NCI-H128 (cell line): Measurements from ENCODE around the gene CHORDC1.
A peak's percentile ranks its signal among the peaks of the same experiment; 100 is the strongest.
"Not testable (repeated sequence)": the region's sequence is repeated elsewhere in the genome, so short reads cannot be mapped to it uniquely, and the experiment has no call there.

Experiments used
- DNase-seq: peaks from one replicate; lab custom pipeline; 2025; ENCODE audit not compliant: unreplicated experiment; lab: John Stamatoyannopoulos, UW

The CHORDC1 gene

GRCh38 chr11:90222459-90223247, at the start of gene CHORDC1:
Gene CHORDC1, minus strand, starts transcription at chr11:90223049. Its CDS starts 95 bp downstream, at chr11:90222954.
- peak; percentile 84 for DNase-seq

DNA sequence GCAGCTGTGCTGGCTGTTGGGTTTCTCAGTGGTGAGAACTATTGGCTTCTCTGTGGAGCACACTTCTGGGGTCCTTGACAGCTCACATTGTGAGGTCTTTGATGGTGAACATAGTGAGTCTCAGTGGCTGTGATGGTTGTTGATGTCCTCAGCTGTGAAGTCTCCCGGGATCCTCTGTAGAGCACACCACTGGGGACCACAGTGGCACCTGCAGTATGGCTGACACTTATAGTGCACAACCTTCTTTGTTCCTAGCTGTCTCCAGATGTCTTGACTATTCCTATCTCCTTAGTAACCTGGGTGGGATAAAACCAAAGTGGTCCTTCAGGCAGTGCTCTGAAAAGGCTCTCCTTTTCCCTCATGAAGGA, 34.3 kb upstream of the CHORDC1 start:
- DNase-seq: no peak

- no peak for DNase-seq
Observed at GRCh38 chr11:90256404-90257157, 33.7 kb upstream of the CHORDC1 start.

DNA sequence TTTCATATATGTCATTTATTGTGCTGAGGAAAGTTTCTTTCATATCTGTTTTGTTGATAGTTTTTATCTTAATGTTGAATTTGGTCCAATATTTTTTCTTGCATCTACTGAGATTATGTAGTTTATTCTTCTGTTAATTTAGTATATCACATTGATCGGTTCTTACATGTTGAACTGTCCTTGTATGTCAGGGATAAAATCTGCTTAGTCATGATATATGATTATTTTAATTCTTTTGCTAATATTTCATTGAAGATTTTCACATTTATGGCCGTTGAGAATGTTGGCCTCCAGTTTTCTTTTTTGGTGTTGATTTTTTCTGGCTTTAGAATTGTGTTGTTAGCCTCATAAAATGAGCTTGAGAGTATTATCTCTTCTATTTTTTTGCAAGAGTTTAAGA, 31.2 kb upstream of the CHORDC1 start:
- no peak for DNase-seq

GRCh38 chr11:90252053-90252452, 29.2 kb upstream of the CHORDC1 start:
- DNase-seq: no peak

DNA sequence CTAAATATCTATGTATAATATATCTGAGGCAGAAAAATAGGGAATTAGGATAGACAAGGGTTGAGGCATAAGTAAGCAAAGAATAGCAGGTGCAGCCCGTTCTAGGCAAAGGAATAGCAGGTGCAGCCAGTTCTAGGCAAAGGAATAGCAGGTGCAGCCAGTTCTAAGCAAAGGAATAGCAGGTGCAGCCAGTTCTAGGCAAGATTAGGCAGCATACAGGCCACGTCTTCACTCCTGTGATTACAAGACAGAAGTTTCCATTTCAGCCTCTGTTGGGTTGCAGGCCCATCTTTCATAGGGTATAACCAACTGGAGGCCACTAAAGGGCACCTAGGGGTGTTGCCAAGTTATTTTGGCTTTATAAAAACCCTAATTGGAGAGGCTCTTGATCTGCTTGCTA, 28.8 kb upstream of the CHORDC1 start:
- no peak for DNase-seq

- no peak for DNase-seq
Observed at GRCh38 chr11:90250970-90251369, 28.1 kb upstream of the CHORDC1 start.

- no peak for DNase-seq
Observed at GRCh38 chr11:90246468-90246867, 23.6 kb upstream of the CHORDC1 start.

- peak; percentile 45 for DNase-seq
Observed at GRCh38 chr11:90243534-90243933, 20.7 kb upstream of the CHORDC1 start.

DNA sequence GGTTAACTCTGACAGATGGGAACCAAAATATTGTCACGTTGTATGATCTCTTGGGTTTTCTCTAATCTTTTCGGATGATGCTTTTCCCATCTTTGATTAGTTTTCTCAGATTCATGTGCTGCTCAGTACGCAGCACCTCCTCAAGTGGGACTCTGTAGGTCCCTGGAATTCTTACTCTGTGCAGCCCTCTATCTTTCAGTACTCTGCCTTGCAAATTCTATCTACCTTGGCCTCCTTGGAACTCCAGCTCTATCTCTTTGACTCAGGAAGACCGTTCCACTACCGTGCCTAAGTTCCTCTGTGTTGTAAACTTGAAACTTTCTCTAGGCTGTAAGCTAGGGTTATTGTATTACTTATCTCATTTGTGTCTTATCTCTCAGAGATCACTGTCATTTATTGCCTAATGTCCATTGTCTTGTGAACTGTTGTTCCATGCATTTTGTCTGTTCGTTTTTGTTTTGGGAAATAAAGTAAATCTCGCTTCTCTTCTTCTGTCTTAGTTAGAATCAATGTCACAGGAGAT, 20.1 kb upstream of the CHORDC1 start:
- DNase-seq: no peak

- no peak for DNase-seq
Observed at GRCh38 chr11:90241414-90241813, 18.6 kb upstream of the CHORDC1 start.

- not testable (repeated sequence) for DNase-seq
Observed at GRCh38 chr11:90239967-90240636, 17.3 kb upstream of the CHORDC1 start.

GRCh38 chr11:90237004-90237403, 14.2 kb upstream of the CHORDC1 start:
- DNase-seq: no peak

DNA sequence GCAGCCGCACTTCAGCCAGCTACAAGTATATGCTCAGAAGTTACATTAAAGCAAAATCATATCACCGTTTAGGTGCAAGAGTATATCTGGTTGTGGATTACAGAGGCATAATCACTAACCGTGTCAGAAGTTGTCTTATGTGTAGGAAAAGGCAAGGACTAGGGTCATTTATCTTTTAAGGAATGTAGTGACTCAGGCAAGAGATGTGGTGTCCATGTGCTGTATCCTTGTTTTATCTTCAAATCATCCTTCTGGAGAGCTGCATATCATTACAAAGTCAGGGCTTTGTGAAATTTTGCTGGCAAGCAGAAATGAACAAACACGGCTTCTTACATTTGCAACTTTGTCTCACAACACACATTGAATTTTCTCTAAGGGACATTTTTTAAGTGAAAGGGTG, 12.7 kb upstream of the CHORDC1 start:
- no peak for DNase-seq

DNA sequence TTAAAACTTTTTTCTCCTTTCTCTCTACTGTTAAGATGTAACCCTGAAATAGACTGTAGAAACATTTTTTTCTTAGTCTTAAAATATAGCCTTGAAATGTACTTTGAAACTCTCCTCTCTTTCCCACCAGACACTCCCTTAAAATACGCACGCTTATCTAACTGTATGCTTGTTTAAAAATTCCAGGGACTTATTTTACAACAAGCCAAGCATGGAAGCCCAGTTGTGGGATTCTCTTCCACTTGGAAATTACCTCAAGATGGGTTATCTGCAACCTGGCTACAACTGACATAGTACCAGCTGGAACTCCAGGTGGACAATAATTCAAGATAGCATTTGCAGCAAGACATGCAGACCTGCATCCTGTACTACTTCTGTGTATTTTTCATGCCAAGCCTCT, 12.1 kb upstream of the CHORDC1 start:
- no peak for DNase-seq

DNA sequence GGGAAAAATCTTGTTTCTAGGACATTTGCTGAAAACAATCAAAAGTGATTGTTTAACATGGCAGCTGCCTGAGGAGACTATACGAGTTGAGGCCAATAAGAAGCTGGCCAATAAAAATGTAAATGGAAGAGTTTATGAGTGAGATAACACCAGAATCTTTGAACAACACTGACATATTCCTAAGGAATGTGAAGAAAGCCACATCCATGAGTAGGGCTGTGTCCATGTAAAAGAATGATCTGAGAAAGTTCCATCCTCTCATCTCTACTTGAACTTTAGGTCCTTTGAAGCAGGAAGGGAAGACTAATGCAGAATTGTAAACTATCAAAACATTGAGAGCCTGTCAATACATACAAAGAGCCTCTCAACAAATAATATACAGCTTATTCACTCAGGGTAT, 6.9 kb upstream of the CHORDC1 start:
- DNase-seq: no peak

GRCh38 chr11:90228056-90228455, 5.2 kb upstream of the CHORDC1 start:
- no peak for DNase-seq

GRCh38 chr11:90223248-90223585, 368 bp upstream of the CHORDC1 start:
- no peak for DNase-seq

GRCh38 chr11:90221803-90222458, 918 bp downstream of the CHORDC1 start:
- no peak for DNase-seq

DNA sequence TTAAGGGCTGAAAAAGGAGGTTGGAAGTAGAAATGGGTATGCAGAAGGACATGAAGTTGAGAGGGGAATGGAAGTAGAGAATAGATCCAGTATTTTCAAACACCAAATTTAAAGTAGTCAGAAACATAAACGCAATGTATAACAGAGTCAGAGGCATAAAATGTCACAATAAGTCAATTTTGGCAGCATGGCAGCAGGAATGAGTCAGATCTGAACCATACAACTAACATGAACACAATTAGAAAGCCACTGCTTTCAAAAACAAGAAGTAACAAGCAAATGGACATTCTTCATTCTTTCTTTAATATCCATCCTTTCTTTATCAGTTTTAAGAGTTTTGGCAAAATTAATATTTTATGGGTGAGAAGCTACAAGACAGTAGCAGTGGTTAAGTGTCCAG, 2.5 kb downstream of the CHORDC1 start:
- DNase-seq: no peak

DNA sequence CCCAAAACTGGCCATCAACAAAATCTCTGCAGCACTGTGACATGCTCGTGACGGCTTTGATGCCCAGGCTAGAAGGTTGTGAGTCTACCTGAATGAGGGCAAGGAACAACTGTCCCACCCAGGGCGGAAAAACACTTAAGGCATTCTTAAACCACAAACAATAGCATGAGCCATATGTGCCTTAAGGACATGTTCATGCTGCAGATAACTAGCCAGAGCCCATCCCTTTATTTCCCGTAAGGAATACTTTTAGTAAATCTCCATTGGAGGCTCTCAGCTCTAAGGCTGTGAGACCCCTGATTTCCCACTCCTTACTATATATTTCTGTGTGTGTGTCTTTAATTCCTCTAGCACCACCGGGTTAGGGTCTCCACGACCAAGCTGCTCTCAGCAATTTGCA, 3.4 kb downstream of the CHORDC1 start:
- no peak for DNase-seq
